CD14-positive monocyte (primary cell): Measurements from ENCODE around the gene OR2L13. TPM values are rescaled to one million over a fixed set of nuclear protein-coding genes. Genes with fewer than 3 reads are reported as not detected.

Experiments
- DNase-seq, 3 donors: peaks; one replicate each; pipeline ENCODE4 v3.0.0-alpha.2; 2011 to 2022
- H2AFZ ChIP-seq: 2 replicates; pipeline ENCODE4 v1.6.0; 2012; ENCODE audit warnings: mild to moderate bottlenecking, low read depth, low read length, inconsistent platforms; ENCODE audit not compliant: insufficient read depth, poor library complexity, severe bottlenecking
- H3K27ac ChIP-seq, 2 donors: 1 replicate in 1 of 2; 2 replicates in 1 of 2; pipeline ENCODE4 v1.5.1; 2012 to 2013; ENCODE audit warnings: low read length in 2 of 2, control low read depth in 1 of 2, inconsistent platforms in 1 of 2, low read depth in 1 of 2, mild to moderate bottlenecking in 1 of 2
- H3K27me3 ChIP-seq, 2 donors: one replicate each; pipeline versions ENCODE4 v1.6.0 to v1.6.1; 2011 to 2013; ENCODE audit warnings: low read length in 2 of 2; ENCODE audit not compliant: control insufficient read depth in 2 of 2, insufficient read depth in 2 of 2
- H3K36me3 ChIP-seq, 2 donors: replicated peaks in 1 of 2; 1 replicate in 1 of 2; 2 replicates in 1 of 2; pipeline versions ENCODE4 v1.5.1 to v1.6.1; 2012 to 2013; ENCODE audit warnings: low read length in 2 of 2, control low read depth in 1 of 2, inconsistent platforms in 1 of 2, mild to moderate bottlenecking in 1 of 2; ENCODE audit not compliant: insufficient read depth in 2 of 2, control insufficient read depth in 1 of 2
- H3K4me1 ChIP-seq, 2 donors: 1 replicate in 1 of 2; 2 replicates in 1 of 2; pipeline versions ENCODE4 v1.5.1 to v1.6.1; 2012 to 2013; ENCODE audit warnings: low read length in 2 of 2, control low read depth in 1 of 2, inconsistent platforms in 1 of 2, mild to moderate bottlenecking in 1 of 2, moderate library complexity in 1 of 2; ENCODE audit not compliant: insufficient read depth in 2 of 2, control insufficient read depth in 1 of 2
- H3K4me2 ChIP-seq: replicated peaks from 2 replicates; pipeline ENCODE3; 2012; ENCODE audit warnings: low read length, moderate library complexity, mild to moderate bottlenecking; ENCODE audit not compliant: poor library complexity, severe bottlenecking; ENCODE audit errors: extremely low read depth
- H3K4me3 ChIP-seq, 3 experiments: fragments of 200-600 bp in 1 of 3; sonication (generic) in 1 of 3; replicated peaks in 1 of 3; 1 replicate in 2 of 3; 2 replicates in 1 of 3; pipeline ENCODE4 v1.5.1; 2011 to 2013; ENCODE audit warnings: low read length in 3 of 3, mild to moderate bottlenecking in 3 of 3, control low read depth in 2 of 3, low read depth in 2 of 3, inconsistent platforms in 1 of 3, moderate library complexity in 1 of 3
- H3K79me2 ChIP-seq: 2 replicates; pipeline ENCODE4 v1.6.0; 2012; ENCODE audit warnings: mild to moderate bottlenecking, control low read depth, inconsistent platforms, low read length, moderate library complexity; ENCODE audit not compliant: insufficient read depth
- H3K9ac ChIP-seq: 2 replicates; pipeline ENCODE4 v1.6.0; 2017; ENCODE audit warnings: low read length, mild to moderate bottlenecking; ENCODE audit not compliant: insufficient read depth, poor library complexity, severe bottlenecking
- H3K9me3 ChIP-seq, 2 donors: replicated peaks in 1 of 2; 1 replicate in 1 of 2; 2 replicates in 1 of 2; pipeline versions ENCODE4 v1.5.1 to v1.6.1; 2012 to 2013; ENCODE audit warnings: low read length in 2 of 2, control low read depth in 1 of 2; ENCODE audit not compliant: control insufficient read depth in 1 of 2, insufficient read depth in 1 of 2
- H4K20me1 ChIP-seq: 2 replicates; pipeline ENCODE4 v1.6.0; 2012; ENCODE audit warnings: mild to moderate bottlenecking, low read length, control low read depth, moderate library complexity; ENCODE audit not compliant: insufficient read depth
- H3K27ac Mint-ChIP-seq, 7 donors: one replicate each; pipeline ENCODE4 v1.8.0; 2020; ENCODE audit warnings: mild to moderate bottlenecking in 7 of 7, mixed read lengths in 7 of 7, moderate library complexity in 6 of 7, inconsistent platforms in 2 of 7
- H3K27me3 Mint-ChIP-seq, 3 donors: one replicate each; pipeline ENCODE4 v1.8.0; 2021 to 2022; ENCODE audit warnings: low read depth in 3 of 3, mild to moderate bottlenecking in 3 of 3, mixed read lengths in 3 of 3, moderate library complexity in 3 of 3, inconsistent platforms in 1 of 3
- H3K36me3 Mint-ChIP-seq, 2 donors: one replicate each; pipeline ENCODE4 v1.8.0; 2020; ENCODE audit warnings: mixed read lengths in 2 of 2, inconsistent platforms in 1 of 2, mild to moderate bottlenecking in 1 of 2
- H3K4me1 Mint-ChIP-seq: one replicate; pipeline ENCODE4 v1.8.0; 2020; ENCODE audit warnings: mild to moderate bottlenecking, mixed read lengths
- H3K4me3 Mint-ChIP-seq, 2 donors: one replicate each; pipeline ENCODE4 v1.8.0; 2020; ENCODE audit warnings: mild to moderate bottlenecking in 2 of 2, mixed read lengths in 2 of 2, moderate library complexity in 1 of 2
- H3K9me3 Mint-ChIP-seq, 7 donors: one replicate each; pipeline ENCODE4 v1.8.0; 2020 to 2022; ENCODE audit warnings: mixed read lengths in 7 of 7, mild to moderate bottlenecking in 6 of 7, moderate library complexity in 6 of 7, inconsistent platforms in 2 of 7
- WGBS: methylation state at CpG from one replicate; pipeline ENCODE4 v1.1.5; 2013; ENCODE audit warnings: missing lambda C conversion rate; ENCODE audit not compliant: insufficient coverage; 5-methylcytosine and 5-hydroxymethylcytosine counted together
- intact Hi-C, 2 donors: fragments of 100-400 bp; cut with micrococcal nuclease; formaldehyde crosslinking; loops; one replicate each; pipeline versions ENCODE4 v1.15.0 to v1.15.1; 2023
- polyA plus RNA-seq, 3 donors: library from polyadenylated mRNA; depleted of rRNA in 1 of 3; unstranded in 2 of 3; stranded (reverse) in 1 of 3; fragments of 300-500 nt in 2 of 3; fragments of >200 nt in 1 of 3; fragmentation: Illumina TruSeq in 2 of 3; gene quantifications; 1 replicate in 2 of 3; 2 replicates in 1 of 3; pipeline ENCODE4 v1.2.3, GENCODE V29; 2012 to 2021
- TF ChIP-seq, protein P1 (sequence below): fragments of 200-600 bp; IDR thresholded peaks from one replicate; pipeline ENCODE4 v1.8.0; 2022; ENCODE audit warnings: antibody characterized with exemption, mild to moderate bottlenecking

The OR2L13 gene
- polyA plus RNA-seq, 3 donors = not detected

GRCh38 chr1:248140846-248141245 lies 45.9 kb downstream of the OR2L13 start:
- H3K27ac ChIP-seq = no peak overlapping the region
- Mint-ChIP-seq H3K4me3 (no peak overlapping the region), H3K9me3 (peaks cover 0 to 11% (median 1%) of the 10 kb centered on the region in 7 donors), H3K36me3 (no peaks in the 10 kb centered on the region), H3K27ac (no peak overlapping the region), H3K27me3 (peaks cover 2 to 3% (median 2%) of the 10 kb centered on the region in 3 donors), H3K4me1 (no peaks in the 10 kb centered on the region)
- TF ChIP-seq, protein P1, sequence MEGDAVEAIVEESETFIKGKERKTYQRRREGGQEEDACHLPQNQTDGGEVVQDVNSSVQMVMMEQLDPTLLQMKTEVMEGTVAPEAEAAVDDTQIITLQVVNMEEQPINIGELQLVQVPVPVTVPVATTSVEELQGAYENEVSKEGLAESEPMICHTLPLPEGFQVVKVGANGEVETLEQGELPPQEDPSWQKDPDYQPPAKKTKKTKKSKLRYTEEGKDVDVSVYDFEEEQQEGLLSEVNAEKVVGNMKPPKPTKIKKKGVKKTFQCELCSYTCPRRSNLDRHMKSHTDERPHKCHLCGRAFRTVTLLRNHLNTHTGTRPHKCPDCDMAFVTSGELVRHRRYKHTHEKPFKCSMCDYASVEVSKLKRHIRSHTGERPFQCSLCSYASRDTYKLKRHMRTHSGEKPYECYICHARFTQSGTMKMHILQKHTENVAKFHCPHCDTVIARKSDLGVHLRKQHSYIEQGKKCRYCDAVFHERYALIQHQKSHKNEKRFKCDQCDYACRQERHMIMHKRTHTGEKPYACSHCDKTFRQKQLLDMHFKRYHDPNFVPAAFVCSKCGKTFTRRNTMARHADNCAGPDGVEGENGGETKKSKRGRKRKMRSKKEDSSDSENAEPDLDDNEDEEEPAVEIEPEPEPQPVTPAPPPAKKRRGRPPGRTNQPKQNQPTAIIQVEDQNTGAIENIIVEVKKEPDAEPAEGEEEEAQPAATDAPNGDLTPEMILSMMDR = no peak
- no peaks in the 10 kb centered on the region for H3K27me3 ChIP-seq
- H4K20me1 ChIP-seq = no peaks in the 10 kb centered on the region
- DNase-seq = no peak
- H3K4me3 ChIP-seq = no peak overlapping the region
- H3K4me1 ChIP-seq = no peaks in the 10 kb centered on the region
- H3K9me3 ChIP-seq = peaks cover 0 to 8% of the 10 kb centered on the region in 2 donors
- no CpG with 5 or more reads among the region's 1 CpG for WGBS
- intact Hi-C loops = no loop called here
- no peak overlapping the region for H3K4me2 ChIP-seq
- no peak overlapping the region for H2AFZ ChIP-seq
- H3K36me3 ChIP-seq = no peaks in the 10 kb centered on the region
- H3K9ac ChIP-seq = no peak overlapping the region
- H3K79me2 ChIP-seq = no peaks in the 10 kb centered on the region

DNA sequence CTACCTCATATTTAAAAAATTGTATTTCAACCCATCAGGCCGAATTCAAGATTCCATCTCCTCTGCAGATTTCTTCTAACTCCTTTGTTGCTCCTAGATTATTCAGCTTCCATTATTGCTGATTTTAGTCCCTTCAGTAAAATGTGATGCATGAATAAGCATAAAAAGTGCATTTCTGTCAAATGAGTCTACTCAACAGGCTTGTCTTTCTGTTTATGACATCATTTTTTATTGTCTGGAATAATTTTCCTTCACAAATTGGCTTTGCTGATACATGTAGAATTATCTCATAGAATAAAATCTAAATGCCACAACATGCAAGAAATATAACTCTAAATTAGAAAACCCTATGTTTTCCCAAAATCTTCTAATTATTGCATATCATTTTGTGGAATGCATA lies 48.3 kb downstream of the OR2L13 start:
- WGBS = 80% methylated on average over 1 of the region's 1 CpG
- no peak for DNase-seq
- Mint-ChIP-seq H3K4me1 (no peaks in the 10 kb centered on the region), H3K9me3 (peaks cover 0 to 11% (median 5%) of the 10 kb centered on the region in 7 donors), H3K4me3 (no peak overlapping the region), H3K36me3 (no peaks in the 10 kb centered on the region), H3K27me3 (peaks cover 0 to 2% (median 2%) of the 10 kb centered on the region in 3 donors), H3K27ac (no peak overlapping the region)
- H3K4me3 ChIP-seq = no peak overlapping the region
- H4K20me1 ChIP-seq = no peaks in the 10 kb centered on the region
- peaks cover 0 to 3% of the 10 kb centered on the region in 2 donors for H3K9me3 ChIP-seq
- no peaks in the 10 kb centered on the region for H3K4me1 ChIP-seq
- TF ChIP-seq, protein P1 = no peak
- no peak overlapping the region for H3K4me2 ChIP-seq
- H3K9ac ChIP-seq = no peak overlapping the region
- no peaks in the 10 kb centered on the region for H3K79me2 ChIP-seq
- H3K36me3 ChIP-seq = no peaks in the 10 kb centered on the region
- no peaks in the 10 kb centered on the region for H3K27me3 ChIP-seq
- no peak overlapping the region for H3K27ac ChIP-seq
- intact Hi-C loops = no loop called here
- H2AFZ ChIP-seq = no peak overlapping the region
